ENCODE measurements around the gene MYO6. TPM values are rescaled to one million over a fixed set of nuclear protein-coding genes. Genes with fewer than 3 reads are reported as not detected.

Gene MYO6
- total and polyA plus RNA-seq, 2 of the 8 experiments (the other 6 are each of a cell fraction or from before 2014, with no cell fraction given), result 8.3 to 21.9 TPM

- no peak overlapping the region for H2BK15ac ChIP-seq (ENCODE audit: low read length)
- ChIA-PET POLR2A (ENCODE audit: partially characterized antibody) (no interaction called here), CTCF (ENCODE audit: partially characterized antibody) (interaction anchor here (2.4 kb wide), 1 partner anchor 8 kb away, joined by 13 read pairs; no protein-coding TSS in a partner anchor)
- no peak overlapping the region for H3K18ac ChIP-seq (ENCODE audit: extremely low read depth, low read length)
- no peak for DNase-seq (ENCODE audit: low read depth in 1 of 2, low spot score in 2 of 2)
- no peak overlapping the region for H3K4me2 ChIP-seq (ENCODE audit: insufficient read depth in 1 of 2, low read depth in 2 of 2, low read length in 2 of 2)
- H3K4ac ChIP-seq (replicated peaks; ENCODE audit: insufficient read length, low read depth, low read length), result no peak overlapping the region
- no peaks in the 10 kb centered on the region for H3K79me1 ChIP-seq (ENCODE audit: low read depth, low read length)
- H3K4me1 ChIP-seq (replicated peaks in 1 of 4; ENCODE audit: control insufficient read depth in 3 of 4, insufficient read depth in 4 of 4, low read length in 3 of 4), result no peaks in the 10 kb centered on the region
- peaks cover 0 to 6% (median 0%) of the 10 kb centered on the region in 4 experiments; a peak in 1 of 8 replicates for H3K36me3 ChIP-seq (ENCODE audit: control insufficient read depth in 2 of 4, insufficient read depth in 4 of 4, low read length in 3 of 4)
- no peaks in the 10 kb centered on the region for H4K20me1 ChIP-seq (replicated peaks in 1 of 2; ENCODE audit: control insufficient read depth in 1 of 2, insufficient read depth in 2 of 2, low read length in 2 of 2)
- no peaks in the 10 kb centered on the region for H3K79me2 ChIP-seq (ENCODE audit: control insufficient read depth in 1 of 2, insufficient read depth in 2 of 2, low read length in 2 of 2)
- H2BK12ac ChIP-seq (ENCODE audit: low read depth, low read length), result no peak overlapping the region
- no peak overlapping the region for H3K9ac ChIP-seq (replicated peaks in 1 of 4; ENCODE audit: extremely low read depth in 1 of 4, low read depth in 3 of 4, low read length in 3 of 4)
- H4K5ac ChIP-seq (ENCODE audit: insufficient read length, low read depth, low read length), result no peak overlapping the region
- H3K56ac ChIP-seq (replicated peaks; ENCODE audit: insufficient read length, low read depth, low read length), result no peak overlapping the region
- H3K14ac ChIP-seq (ENCODE audit: insufficient read length), result no peak overlapping the region
- no peak for FAIRE-seq
- WGBS, 2 experiments (ENCODE audit: extremely low coverage in 1 of 2, insufficient coverage in 1 of 2, insufficient read length in 1 of 2, insufficient replicate concordance in 2 of 2, low coverage in 1 of 2, low lambda C conversion rate in 2 of 2, missing lambda C conversion rate in 1 of 2), result 88% methylated on average over 2 of the region's 2 CpGs; no CpG with 5 or more reads in 1 of the 2 experiments
- no peaks in the 10 kb centered on the region for H3K23me2 ChIP-seq (ENCODE audit: low read depth, low read length)
- H4K8ac ChIP-seq (ENCODE audit: extremely low read depth, insufficient read depth, low read length), result no peak overlapping the region
- no peak overlapping the region for H2BK120ac ChIP-seq (replicated peaks; ENCODE audit: low read depth, low read length)
- no peak overlapping the region for H2AFZ ChIP-seq (ENCODE audit: low read length)
- H2AK5ac ChIP-seq (ENCODE audit: low read depth, low read length), result no peak overlapping the region
- H2BK5ac ChIP-seq (ENCODE audit: low read depth, low read length), result no peak overlapping the region
- no peak overlapping the region for H2BK20ac ChIP-seq (ENCODE audit: low read length)
- H3K4me3 ChIP-seq (ENCODE audit: extremely low read depth in 1 of 4, insufficient read depth in 2 of 4, low read depth in 3 of 4, low read length in 4 of 4), result no peak overlapping the region
- no peaks in the 10 kb centered on the region for H3K27me3 ChIP-seq (replicated peaks in 1 of 4; ENCODE audit: control insufficient read depth in 3 of 4, extremely low read depth in 1 of 4, insufficient read depth in 3 of 4, low read length in 3 of 4)
- H3K23ac ChIP-seq (ENCODE audit: insufficient read length), result no peak overlapping the region
- no peaks in the 10 kb centered on the region for H3K9me3 ChIP-seq (ENCODE audit: insufficient read depth in 2 of 2, low read depth in 1 of 2, low read length in 1 of 2)
- no peak overlapping the region for H4K91ac ChIP-seq (replicated peaks; ENCODE audit: insufficient read length, low read length)
- no peak overlapping the region for H3K27ac ChIP-seq (ENCODE audit: low read depth, low read length)
- TF ChIP-seq, protein P1, sequence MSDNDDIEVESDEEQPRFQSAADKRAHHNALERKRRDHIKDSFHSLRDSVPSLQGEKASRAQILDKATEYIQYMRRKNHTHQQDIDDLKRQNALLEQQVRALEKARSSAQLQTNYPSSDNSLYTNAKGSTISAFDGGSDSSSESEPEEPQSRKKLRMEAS (IDR thresholded peaks at IDR 0.05), result no peak
- TF ChIP-seq TAF1 (IDR thresholded peaks at IDR 0.05; ENCODE audit: low read depth, low read length) (no peak), JUN (IDR thresholded peaks at IDR 0.05; ENCODE audit: low read depth, low read length) (no peak), RFX5 (IDR thresholded peaks at IDR 0.05; ENCODE audit: borderline replicate concordance, low read depth, low read length) (no peak), SAP30 (IDR thresholded peaks at IDR 0.05; ENCODE audit: insufficient read depth, insufficient replicate concordance, low read length) (no peak), TAF7 (optimal IDR thresholded peaks at IDR 0.05; ENCODE audit: borderline replicate concordance, low read depth, low read length) (no peak), KDM1A (IDR thresholded peaks at IDR 0.05; ENCODE audit: borderline replicate concordance, low read length) (no peak), PHF8 (conservative IDR thresholded peaks at IDR 0.05; ENCODE audit: low read depth, low read length) (no peak), GABPA (IDR thresholded peaks at IDR 0.05; ENCODE audit: borderline replicate concordance, insufficient read depth, low read length) (no peak), SIRT6 (IDR thresholded peaks at IDR 0.05; ENCODE audit: low read length) (no peak), SIN3A (conservative IDR thresholded peaks at IDR 0.05 in 1 of 2, IDR thresholded peaks at IDR 0.05 in 1 of 2; ENCODE audit: low read depth in 1 of 2, low read length in 2 of 2) (no peak), ASH2L (IDR thresholded peaks at IDR 0.05; ENCODE audit: low read length) (no peak), SP2 (IDR thresholded peaks at IDR 0.05; ENCODE audit: low read length) (no peak)
These were observed 135.8 kb downstream of the MYO6 start for GRCh38 chr6:75884822-75885221.

Measured in H1 (cell line).